Left hindlimb (tissue), 1 donor: ENCODE data around the gene CPZ.

ENCODE experiments used
- DNase-seq: peaks from one replicate; pipeline ENCODE4 v3.0.0-alpha.2; 2018

The CPZ gene

DNA sequence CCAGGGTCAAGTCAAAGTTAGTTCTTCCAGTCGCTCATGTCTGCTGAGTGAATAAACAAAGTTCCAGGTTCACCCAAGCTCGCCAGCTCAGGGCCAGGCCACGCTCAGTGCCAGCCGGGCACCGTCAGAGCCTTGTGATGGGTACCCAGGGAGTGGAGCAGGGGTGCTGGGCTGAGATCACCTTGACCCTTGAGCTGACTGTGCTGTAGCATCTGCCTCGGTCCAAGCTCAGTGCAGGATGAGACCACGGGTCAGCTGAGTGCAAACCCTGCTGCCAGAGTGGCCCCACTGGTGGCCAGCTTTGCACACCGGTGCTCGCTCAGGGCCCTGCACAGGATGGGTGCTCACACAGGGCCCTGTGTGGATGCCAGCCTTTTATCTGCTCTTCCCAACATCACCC is 4.3 kb downstream of the CPZ start:
- DNase-seq, result no peak

DNA sequence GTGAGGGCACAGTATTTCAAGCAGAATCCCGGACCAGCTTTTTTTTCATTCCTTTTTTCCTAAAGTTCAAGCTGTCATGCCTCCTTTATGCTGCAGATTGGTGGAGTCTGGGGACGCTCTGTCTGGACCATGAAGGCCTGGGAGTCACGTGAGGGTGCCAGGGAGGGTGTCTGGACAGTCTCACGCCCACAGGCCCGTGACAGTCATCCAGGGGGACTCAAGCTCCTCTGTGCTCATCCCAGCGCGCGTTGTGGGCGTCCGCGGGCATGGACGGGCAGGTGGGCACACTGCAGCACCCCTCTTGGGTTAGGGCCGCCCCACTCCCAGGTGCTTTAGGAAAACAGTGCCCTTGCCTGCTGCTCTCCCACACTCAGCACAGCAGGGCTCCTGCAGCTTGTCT is 4.8 kb downstream of the CPZ start:
- no peak for DNase-seq

DNA sequence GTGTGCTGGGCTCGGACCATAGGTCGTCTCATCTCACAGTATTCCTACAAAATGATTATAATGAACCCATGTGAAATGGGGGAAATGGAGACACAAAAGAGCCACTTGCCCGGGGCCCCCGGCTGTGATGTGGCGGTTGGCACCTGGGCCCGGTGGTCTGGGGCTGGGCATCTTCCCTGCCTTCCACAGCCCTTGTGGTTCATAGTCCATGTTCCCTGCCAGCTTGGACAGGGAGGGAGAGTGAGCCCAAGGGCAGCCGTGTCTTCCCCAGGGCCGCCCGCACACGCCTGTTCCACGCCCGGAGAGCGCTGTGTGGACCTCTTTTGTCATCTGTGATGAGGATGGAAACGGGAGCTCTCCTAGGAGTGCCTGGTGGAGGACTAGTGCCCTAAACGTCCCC is 5.2 kb downstream of the CPZ start:
- DNase-seq, result no peak

DNA sequence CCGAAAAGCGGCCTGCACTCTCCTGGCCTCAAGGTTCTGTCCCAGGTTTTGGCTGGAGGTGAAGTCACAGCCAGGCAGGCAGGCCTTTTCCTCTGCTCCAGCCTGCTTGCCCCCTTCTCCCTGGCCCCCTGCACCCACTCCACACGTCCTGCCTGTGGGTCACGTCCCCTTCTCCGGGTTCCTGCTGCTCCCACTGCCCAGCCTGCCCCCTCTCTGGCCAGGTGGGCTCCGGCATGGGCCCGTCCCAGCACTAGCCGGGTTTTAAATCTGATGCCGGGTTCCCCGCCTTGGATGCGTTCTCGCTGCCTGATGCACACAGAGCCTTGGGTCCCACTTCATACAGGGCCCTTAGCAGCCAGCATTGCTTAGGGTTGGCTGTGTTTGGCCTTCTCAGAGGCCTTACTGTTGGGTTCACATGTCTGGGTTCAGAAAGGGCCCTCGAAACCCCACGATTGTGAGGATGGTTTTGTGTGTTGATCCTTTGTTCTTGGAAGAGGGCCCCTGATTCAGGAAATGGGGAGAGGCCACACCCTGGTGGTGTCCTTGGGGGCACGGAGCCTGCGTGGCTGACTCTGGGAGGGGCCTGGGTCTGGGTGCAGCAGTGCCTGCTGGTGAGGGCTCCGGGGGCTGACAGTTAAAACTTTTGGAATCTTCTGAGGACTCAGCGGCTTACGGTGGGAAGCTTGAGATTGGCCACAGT is 6.0 kb downstream of the CPZ start:
- DNase-seq, result no peak

- no peak for DNase-seq
Measured at GRCh38 chr4:8599091-8599460, 6.5 kb downstream of the CPZ start.

DNA sequence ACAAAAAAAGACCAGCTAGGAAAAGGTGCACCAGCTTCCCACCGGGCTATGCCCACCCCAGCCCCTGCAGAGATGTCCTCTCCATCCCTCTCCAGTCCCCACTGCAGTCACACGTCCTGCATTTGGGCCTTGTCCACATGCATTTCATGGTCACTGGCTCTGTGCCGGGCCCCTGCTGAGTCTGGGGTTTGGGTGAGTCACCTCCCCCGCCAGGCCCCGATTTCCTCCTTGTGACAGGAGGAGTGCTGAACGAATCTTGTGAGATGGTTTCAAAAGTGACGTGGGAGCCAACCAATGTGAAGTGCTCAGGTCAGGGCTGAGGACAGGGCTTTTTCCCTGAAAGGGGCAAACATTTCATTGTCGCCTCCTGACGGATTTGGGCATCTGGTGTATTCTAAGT is 7.1 kb downstream of the CPZ start:
- no peak for DNase-seq

DNA sequence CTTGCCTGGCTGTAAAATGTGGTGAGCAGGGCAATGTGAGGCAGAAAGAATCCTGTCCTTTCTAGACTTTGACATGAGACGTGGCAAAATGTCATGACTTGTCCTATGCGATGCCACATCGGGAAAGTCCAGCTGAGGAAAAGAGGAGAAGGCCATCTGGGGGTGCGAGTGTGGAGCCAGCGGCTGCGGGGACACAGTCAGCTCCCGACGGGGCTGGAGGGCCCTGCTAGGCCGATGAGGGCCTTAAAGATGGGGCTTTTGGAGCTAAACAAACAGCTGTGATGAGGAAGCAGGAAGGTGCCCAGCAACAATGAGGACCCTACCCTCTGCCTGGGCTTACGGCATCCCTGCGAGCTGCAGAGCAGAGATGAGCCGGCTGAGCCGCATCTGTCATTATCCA is 7.7 kb downstream of the CPZ start:
- DNase-seq, result no peak

DNA sequence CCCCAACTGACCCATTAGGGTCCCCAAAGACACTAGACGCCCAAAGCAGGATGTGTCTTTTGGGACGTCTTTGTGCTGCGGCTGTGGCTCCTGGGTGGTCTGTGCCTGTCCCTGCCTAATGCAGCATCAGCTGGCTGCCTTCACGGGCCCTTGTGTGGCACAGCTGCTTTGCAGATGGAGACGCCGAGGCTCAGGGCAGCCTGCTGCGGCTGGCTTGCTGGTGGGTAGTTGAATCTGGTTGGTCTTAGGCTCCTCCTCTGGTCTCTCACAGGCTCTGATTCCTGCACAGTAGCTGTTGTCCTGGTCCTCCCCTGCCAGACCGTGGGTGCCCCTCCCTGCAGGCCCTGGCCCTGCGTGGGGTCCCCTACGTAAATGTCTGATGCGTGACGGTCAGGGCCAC is 8.1 kb downstream of the CPZ start:
- no peak for DNase-seq

DNA sequence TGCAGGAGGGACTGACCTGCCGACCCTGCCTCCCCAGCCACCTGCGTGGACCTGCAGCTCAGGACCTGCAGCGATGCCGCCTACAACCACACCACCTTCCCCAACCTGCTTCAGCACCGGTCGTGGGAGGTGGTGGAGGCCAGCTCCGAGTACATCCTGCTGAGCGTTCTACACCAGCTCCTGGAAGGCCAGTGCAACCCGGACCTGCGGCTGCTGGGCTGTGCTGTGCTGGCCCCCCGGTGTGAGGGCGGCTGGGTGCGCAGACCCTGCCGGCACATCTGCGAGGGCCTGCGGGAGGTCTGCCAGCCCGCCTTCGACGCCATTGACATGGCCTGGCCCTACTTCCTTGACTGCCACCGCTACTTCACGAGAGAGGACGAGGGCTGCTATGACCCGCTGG is 8.5 kb downstream of the CPZ start:
- DNase-seq, result no peak

DNA sequence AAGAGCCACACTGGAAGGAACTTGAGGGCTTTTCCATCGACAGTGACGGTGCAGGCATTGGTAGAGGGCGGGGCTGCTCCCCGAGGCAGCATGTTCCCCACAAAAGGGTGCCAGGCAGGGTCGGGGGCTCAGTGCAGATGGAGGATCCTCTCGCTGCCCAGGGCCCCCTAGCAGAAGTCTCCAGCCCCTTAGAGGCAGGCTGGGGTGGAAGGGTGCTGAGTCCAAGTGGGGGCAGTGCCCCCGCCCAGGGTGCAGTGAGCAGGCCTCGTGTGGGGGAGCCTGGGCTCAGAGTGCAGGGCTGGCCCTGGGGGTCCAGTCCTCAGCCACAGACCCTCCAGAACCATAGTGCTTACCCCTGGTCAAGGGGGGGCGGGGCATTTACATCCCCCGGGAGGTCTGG is 9.0 kb downstream of the CPZ start:
- DNase-seq, result no peak

DNA sequence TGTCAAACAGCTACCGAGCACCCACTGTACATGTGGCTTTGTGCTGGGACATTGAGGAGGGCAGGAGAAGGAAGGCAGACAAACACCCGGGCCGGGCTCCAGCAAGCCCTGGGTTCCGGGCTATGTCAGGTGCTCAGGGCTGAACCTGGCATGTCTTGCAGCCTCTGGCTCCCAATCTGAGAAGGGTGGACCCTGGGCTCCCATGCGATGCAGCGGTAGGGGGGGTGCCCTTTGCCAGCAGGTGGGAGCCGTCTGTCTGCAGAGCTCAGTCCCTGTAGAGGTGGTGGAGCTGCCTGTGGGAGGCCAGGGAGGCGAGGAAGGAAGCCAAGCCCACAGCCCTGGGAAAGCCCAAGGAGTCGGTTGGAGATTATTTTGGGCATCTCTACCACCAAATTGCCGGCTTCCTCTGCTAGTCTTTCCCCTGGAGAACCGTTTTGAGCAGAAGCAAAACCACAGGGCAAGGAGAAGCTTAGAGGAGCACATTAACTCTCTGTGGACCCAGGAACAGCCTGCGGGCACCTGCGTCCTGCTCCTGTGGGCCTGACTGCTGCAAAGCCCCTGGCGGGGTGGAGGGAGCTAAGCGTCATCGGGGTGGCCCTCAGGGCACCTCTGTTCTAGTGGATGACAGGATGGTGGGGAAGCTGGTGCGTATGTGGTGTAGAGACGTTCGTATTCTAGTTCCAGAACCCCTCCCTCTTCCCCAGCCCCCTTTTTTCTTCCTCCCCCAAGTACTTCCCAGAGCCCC is 10.3 kb downstream of the CPZ start:
- DNase-seq, result no peak

DNA sequence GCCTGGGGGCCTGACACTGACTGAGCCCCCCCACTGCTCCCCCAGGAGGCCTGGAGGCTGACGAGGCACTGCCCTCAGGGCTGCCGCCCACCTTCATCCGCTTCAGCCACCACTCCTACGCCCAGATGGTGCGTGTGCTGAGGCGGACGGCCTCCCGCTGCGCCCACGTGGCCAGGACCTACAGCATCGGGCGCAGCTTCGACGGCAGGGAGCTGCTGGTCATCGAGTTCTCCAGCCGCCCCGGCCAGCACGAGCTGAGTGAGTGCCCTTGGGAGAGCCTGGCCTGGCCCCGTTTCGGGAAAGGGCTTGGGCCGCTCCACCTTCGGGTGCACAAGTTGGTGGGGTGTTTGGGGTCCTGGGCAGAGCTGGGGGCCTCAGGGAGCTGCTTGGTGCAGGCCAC is 11.4 kb downstream of the CPZ start:
- DNase-seq, result no peak

DNA sequence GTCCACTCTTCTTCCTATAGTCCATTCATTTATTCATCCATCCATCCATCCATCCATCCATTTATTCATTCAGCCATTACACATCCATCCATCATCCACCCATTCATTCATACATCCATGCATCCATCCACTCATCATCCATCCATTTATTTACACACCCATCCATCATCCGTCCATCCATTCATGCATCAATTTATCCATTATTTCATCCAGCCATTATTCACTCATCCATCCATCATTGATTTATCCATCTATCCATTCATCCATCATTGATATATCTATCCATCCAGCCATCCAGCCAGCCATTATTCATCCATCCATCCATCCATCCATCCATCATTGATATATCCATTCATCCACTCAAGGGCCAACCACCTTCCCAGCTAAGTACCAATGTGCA is 12.7 kb downstream of the CPZ start:
- DNase-seq, result no peak

- no peak for DNase-seq
Measured at GRCh38 chr4:8606476-8606875, 13.9 kb downstream of the CPZ start.

DNA sequence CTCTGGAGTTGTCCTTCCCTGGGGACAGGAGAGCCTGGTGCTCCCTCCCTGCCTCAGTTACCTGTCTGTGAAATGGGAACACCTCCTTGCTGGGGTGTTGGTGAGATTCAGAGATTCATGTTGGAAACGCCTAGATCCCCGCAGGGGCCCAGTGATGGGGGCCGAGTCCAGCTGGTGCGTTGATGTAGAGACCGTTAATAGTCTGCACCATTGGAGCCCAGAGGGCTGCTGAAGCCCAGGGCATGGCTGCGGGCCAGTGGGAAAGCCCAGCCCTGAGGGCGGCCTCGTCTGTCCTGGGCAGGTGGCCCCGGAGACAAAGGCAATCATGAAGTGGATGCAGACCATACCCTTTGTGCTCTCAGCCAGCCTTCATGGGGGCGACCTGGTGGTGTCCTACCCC is 14.4 kb downstream of the CPZ start:
- no peak for DNase-seq

DNA sequence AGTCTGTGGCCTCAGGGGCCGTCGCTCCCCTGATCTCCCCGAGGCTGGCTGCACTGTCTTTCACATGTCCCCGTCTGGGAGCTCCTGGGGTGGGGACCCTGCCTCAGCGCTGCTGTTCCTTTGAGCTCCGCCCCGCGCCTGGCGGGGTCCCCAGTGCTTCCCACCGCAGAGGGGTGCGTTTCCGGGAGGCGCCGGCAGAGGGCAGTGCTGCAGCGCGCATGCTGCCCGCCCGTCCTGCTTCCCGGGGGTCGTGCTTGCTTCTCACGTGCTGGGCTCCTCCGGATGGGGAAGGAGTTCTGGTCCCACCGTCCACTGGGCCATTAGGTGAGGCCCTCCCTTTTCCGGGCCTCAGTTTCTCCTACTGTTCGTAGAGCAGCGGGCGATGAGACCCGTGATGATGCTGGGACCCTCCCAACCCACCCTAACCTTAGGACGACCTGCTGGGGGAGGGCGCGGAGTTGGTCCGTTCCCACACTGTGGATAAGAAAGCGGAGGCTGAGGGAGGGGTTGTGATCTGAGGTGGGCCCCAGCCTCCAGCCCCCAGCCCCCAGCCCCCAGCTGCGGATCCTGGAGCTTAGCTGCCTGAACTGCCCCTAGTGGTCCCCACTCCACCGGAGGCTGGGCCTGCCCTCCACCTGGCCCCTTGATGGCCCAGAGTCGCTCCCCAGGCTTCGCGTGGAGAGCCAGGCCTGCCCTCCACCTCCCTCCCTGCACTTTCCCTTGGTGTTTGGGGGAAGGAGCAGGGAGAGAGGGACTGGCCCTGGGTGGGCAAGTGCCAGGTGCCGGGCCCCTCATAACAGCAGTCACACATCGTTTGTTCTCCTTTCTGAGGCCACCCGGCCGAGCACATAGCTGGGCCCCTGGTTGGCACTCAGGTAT is 15.3 kb downstream of the CPZ start:
- DNase-seq, result no peak

- no peak for DNase-seq
Measured at GRCh38 chr4:8608714-8609391, 16.3 kb downstream of the CPZ start.

GRCh38 chr4:8609406-8609805 is 16.8 kb downstream of the CPZ start:
- DNase-seq, result no peak

GRCh38 chr4:8609824-8610350 is 17.3 kb downstream of the CPZ start:
- no peak for DNase-seq

GRCh38 chr4:8610858-8611616 is 18.5 kb downstream of the CPZ start:
- DNase-seq, result no peak

DNA sequence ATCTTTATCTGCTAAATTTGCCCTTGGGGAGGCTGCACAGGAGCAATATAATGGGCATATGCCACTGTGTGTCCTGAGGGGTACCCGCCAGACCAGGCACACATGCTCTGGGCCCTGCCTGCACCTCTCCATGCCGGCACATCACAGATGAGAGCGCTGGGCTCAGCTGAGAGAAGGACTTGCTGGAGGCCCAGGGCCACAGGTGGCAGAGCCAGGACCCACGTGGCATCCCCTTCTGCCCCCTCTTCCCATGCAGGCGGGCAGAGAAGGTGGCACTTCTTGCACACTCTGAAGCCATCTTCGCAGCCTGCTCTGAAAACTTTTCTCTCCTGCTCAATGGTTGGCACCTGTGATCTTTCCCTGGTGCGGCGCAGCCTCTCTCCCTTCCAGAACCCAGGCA is 20.1 kb downstream of the CPZ start:
- DNase-seq, result no peak
